ENCODE measurements around the gene MED13.

DNA sequence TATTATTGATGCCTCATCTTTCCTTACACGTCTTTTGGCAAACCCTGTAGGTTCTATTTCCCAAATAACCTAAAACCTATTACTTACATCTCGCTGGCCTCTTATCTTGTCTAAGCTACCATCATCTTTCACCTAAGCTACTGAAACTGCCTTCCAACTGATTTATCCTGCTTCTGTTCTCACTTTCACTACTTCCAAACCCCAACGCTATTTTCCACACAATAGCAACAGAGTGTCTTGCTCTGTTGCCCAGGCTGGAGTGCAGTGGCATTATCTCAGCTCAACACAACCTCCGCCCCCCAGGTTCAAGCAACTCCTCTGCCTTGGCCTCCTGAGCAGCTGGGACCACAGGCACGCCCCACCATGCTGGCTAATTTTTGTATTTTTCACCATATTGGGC is 84.5 kb downstream of the MED13 start:
- TF ChIP-seq, protein P1, sequence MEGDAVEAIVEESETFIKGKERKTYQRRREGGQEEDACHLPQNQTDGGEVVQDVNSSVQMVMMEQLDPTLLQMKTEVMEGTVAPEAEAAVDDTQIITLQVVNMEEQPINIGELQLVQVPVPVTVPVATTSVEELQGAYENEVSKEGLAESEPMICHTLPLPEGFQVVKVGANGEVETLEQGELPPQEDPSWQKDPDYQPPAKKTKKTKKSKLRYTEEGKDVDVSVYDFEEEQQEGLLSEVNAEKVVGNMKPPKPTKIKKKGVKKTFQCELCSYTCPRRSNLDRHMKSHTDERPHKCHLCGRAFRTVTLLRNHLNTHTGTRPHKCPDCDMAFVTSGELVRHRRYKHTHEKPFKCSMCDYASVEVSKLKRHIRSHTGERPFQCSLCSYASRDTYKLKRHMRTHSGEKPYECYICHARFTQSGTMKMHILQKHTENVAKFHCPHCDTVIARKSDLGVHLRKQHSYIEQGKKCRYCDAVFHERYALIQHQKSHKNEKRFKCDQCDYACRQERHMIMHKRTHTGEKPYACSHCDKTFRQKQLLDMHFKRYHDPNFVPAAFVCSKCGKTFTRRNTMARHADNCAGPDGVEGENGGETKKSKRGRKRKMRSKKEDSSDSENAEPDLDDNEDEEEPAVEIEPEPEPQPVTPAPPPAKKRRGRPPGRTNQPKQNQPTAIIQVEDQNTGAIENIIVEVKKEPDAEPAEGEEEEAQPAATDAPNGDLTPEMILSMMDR (conservative IDR thresholded peaks at IDR 0.05), result no peak
- TF ChIP-seq EZH2 (IDR thresholded peaks at IDR 0.05; ENCODE audit: low read depth), result no peak

Measured in PC-9 (cell line).